Measurements from ENCODE around the gene FBL.
"Not testable (repeated sequence)": the region's sequence is repeated elsewhere in the genome, so short reads cannot be mapped to it uniquely, and the experiment has no call there.

Gene FBL

GRCh38 chr19:39881495-39882110, 35.4 kb upstream of the FBL start:
- H3K4me2 ChIP-seq, H4K20me1 ChIP-seq: not testable (repeated sequence)

DNA sequence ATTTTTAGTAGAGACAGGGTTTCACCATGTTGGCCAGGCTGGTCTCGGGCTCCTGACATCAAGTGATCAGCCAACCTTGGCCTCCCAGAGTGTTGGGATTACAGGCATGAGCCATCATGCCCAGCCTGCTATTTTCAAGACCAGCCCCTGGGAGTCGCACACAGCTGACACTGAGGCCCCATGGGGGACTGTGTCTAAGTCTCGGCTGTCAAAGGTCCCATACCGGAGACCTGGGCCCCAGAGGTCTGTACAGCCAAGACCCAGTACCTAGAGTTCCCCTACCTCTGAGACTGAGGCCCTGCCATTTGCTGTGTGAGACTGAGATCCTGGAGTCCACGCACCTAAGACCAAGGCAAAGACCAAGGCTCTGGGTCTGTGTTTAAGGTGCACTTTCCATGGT, 34.1 kb upstream of the FBL start:
- H3K9ac ChIP-seq, H3K36me3 ChIP-seq, H4K20me1 ChIP-seq, H3K9me3 ChIP-seq, H3K4me3 ChIP-seq, H3K4me1 ChIP-seq, H3K27me3 ChIP-seq, H3K27ac ChIP-seq: not testable (repeated sequence)
- H3K4me2 ChIP-seq = peak overlapping the region; percentile 45; the same call in 1 of the 2 replicates

More at GRCh38 chr19:39881495-39882110, 35.4 kb upstream of the FBL start:
- H3K4me3 ChIP-seq, H3K36me3 ChIP-seq, H3K4me1 ChIP-seq, H3K9ac ChIP-seq, H3K27me3 ChIP-seq, H3K9me3 ChIP-seq, H3K27ac ChIP-seq: not testable (repeated sequence)

DNA sequence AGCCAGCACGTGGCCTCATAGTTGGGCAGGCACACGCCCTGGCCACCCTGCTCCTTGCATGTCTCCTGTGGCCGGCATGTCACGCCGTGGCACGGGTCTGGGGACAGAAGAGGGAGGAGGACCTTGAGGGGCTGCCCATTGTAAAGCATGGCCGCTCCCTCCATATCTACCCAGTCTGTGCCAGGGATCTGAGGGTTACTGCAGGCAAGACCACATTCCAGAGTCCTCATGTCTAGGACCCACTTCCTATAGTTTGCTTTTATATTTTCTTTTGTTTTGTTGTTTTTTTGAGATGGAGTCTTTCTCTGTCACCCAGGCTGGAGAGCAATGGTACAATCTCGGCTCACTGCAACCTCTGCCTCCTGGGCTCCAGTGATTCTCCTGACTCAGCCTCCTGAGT, 33.6 kb upstream of the FBL start:
- H4K20me1 ChIP-seq, H3K27me3 ChIP-seq, H3K9me3 ChIP-seq, H3K9ac ChIP-seq, H3K27ac ChIP-seq, H3K4me3 ChIP-seq, H3K4me1 ChIP-seq, H3K36me3 ChIP-seq: not testable (repeated sequence)
- H3K4me2 ChIP-seq = peak overlapping the region; percentile 45

- not testable (repeated sequence) for H3K9ac ChIP-seq, H3K4me1 ChIP-seq, H4K20me1 ChIP-seq, H3K4me3 ChIP-seq, H3K36me3 ChIP-seq, H3K9me3 ChIP-seq, H3K4me2 ChIP-seq, H3K27ac ChIP-seq, H3K27me3 ChIP-seq
These were observed 32.7 kb upstream of the FBL start for GRCh38 chr19:39878866-39879265.

- H3K27ac ChIP-seq = no peak overlapping the region
- H4K20me1 ChIP-seq = no peaks in the 10 kb centered on the region
- no peak overlapping the region for H3K4me2 ChIP-seq
- no peak overlapping the region for H3K4me3 ChIP-seq
- no peak for TF ChIP-seq Cebpa-rat (IDR thresholded peaks at IDR 0.05)
- H3K36me3 ChIP-seq = no peaks in the 10 kb centered on the region
- H3K9me3 ChIP-seq = no peaks in the 10 kb centered on the region
- no peak overlapping the region for H3K9ac ChIP-seq
- peaks cover 9% of the 10 kb centered on the region for H3K4me1 ChIP-seq
- no peaks in the 10 kb centered on the region for H3K27me3 ChIP-seq
These were observed 32.2 kb upstream of the FBL start for GRCh38 chr19:39878398-39878797.

DNA sequence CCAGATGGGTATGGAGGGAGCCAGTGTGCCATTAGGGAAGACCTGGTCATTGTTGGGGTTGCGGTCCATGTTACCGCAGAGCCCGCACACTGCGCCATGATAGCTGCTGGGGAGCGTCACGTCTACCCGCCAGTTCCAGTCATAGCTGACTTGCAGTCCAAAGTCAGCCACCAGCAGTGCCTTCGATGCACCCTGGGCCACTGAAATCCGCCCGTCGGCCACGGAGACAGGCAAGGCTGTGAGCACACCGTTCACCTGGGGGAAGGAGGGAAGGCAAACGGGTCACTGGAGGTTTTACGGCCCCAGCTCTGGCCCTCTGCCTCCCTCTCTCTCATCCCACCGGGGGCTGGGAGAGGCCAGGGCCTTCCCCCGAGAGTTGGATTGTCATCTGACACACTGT, 31.8 kb upstream of the FBL start:
- not testable (repeated sequence) for H3K4me3 ChIP-seq, H3K4me2 ChIP-seq, H3K27me3 ChIP-seq, H3K4me1 ChIP-seq, H3K9ac ChIP-seq, H3K9me3 ChIP-seq, H3K27ac ChIP-seq, H3K36me3 ChIP-seq, H4K20me1 ChIP-seq

- H3K9me3 ChIP-seq, H3K27ac ChIP-seq, H3K4me1 ChIP-seq, H3K27me3 ChIP-seq, H3K4me3 ChIP-seq, H3K9ac ChIP-seq, H3K36me3 ChIP-seq, H3K4me2 ChIP-seq, H4K20me1 ChIP-seq: not testable (repeated sequence)
These were observed 31.3 kb upstream of the FBL start for GRCh38 chr19:39877488-39877887.

- H3K27me3 ChIP-seq, H3K36me3 ChIP-seq, H3K4me3 ChIP-seq, H3K27ac ChIP-seq, H3K9ac ChIP-seq, H4K20me1 ChIP-seq, H3K4me2 ChIP-seq, H3K9me3 ChIP-seq, H3K4me1 ChIP-seq: not testable (repeated sequence)
These were observed 30.3 kb upstream of the FBL start for GRCh38 chr19:39876486-39876885.

- H3K4me3 ChIP-seq, H3K9ac ChIP-seq, H4K20me1 ChIP-seq, H3K27ac ChIP-seq, H3K4me1 ChIP-seq, H3K4me2 ChIP-seq, H3K27me3 ChIP-seq, H3K9me3 ChIP-seq, H3K36me3 ChIP-seq: not testable (repeated sequence)
These were observed 29.3 kb upstream of the FBL start for GRCh38 chr19:39875401-39875864.

GRCh38 chr19:39874404-39874803, 28.2 kb upstream of the FBL start:
- Histone ChIP-seq H3K9me3 (no peaks in the 10 kb centered on the region), H3K27me3 (no peaks in the 10 kb centered on the region), H3K27ac (no peak overlapping the region), H3K4me1 (no peaks in the 10 kb centered on the region), H3K4me2 (no peak overlapping the region), H3K4me3 (no peak overlapping the region), H4K20me1 (no peaks in the 10 kb centered on the region), H3K36me3 (no peaks in the 10 kb centered on the region), H3K9ac (no peak overlapping the region)
- no peak for TF ChIP-seq Cebpa-rat (IDR thresholded peaks at IDR 0.05)

- no peak overlapping the region for H3K9ac ChIP-seq
- H3K4me3 ChIP-seq = no peak overlapping the region
- H3K4me1 ChIP-seq = no peaks in the 10 kb centered on the region
- no peak overlapping the region for H3K27ac ChIP-seq
- no peaks in the 10 kb centered on the region for H4K20me1 ChIP-seq
- H3K9me3 ChIP-seq = no peaks in the 10 kb centered on the region
- TF ChIP-seq Cebpa-rat (IDR thresholded peaks at IDR 0.05) = no peak
- no peaks in the 10 kb centered on the region for H3K36me3 ChIP-seq
- no peak overlapping the region for H3K4me2 ChIP-seq
- H3K27me3 ChIP-seq = no peaks in the 10 kb centered on the region
These were observed 27.2 kb upstream of the FBL start for GRCh38 chr19:39873385-39873784.
